Activated T-helper 1 cell treated with anti-CD3 and anti-CD28 coated beads, Interleukin-2, amount 50 U/mL, for 16 hours (primary cell): Measurements from ENCODE around the gene CD164.
"Not testable (repeated sequence)": the region's sequence is repeated elsewhere in the genome, so short reads cannot be mapped to it uniquely, and the experiment has no call there.

Experiments used
- DNase-seq, 2 donors: peaks; one replicate each; pipeline ENCODE4 v3.0.0-alpha.2; 2020; ENCODE audit warnings: low read depth in 1 of 2, low spot score in 1 of 2

The CD164 gene

DNA sequence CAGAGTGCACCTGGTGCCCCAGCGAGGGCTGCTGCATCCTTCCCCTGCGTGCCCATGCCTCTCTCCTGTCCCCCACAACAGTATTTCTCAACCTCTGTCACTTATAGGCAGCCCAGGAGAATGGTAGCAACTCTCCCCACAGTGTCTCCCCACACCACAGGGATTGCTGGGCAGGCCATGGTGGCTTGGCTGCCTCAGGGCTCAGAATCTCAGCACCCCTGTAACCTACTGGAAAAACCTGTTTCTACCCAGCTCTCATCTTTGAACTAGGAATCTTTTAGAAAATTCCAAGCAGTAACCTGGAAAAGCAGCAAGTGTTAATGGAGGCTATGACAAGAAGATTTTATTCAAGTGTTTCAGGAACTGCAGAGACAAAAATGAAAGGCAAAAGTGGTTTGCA lies 38.0 kb downstream of the CD164 start:
- no peak for DNase-seq

DNA sequence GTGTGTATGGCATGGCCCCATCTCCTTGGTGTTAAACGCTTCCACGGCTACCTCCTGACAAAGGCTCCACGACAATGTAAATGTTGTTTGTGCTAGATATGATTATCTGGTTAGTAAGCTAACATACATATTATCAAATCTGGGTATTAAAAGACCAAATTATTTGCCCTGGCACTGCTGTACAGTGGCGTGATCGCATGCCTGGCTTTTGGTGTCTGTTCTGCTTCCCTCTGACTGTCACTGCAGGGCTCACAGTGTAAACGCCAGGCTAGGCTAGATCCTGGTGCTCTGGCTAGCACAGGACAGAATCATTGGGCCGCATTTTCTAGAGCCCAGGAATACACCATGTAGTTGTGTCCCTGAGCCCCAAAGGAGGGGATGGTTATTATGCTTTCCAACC lies 38.7 kb downstream of the CD164 start:
- no peak for DNase-seq

DNA sequence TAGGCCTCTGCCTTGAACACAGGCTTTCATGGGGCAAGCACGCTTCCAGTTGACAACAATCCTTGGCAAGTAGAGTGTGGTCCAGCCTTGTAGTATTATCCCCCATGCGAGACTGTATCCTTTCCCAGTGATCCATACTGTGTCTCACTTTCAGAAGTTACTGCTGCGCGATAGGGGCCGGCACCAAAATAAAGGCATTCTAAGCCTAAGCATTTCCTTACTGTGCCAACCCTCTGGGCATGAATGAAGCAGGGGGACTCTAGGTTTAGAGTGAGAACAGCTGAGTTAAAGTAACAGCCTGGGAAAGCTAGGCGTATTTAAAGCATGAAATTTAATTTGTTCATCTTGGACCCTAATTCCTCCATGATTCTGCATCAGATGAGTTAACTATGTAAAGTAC lies 39.4 kb downstream of the CD164 start:
- no peak for DNase-seq

DNA sequence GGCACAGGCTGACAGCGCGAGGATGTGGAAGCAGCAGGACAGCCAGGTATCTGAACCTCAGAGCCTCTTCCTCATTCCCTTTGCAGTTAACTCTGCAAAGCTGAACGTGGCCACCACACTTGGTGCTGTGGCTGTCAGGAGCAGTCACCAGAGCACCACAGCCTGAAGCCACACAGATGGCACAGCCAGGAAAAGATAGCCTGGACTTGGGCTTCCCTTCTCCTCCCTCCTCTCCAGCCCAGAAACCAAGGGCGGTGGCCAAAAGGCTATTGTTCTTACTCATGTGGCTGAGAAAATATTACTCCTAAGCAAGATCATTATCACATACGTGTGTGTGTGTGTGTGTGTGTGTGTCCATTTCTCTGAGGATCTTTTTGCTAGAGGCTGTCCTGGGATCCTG lies 39.8 kb downstream of the CD164 start:
- no peak for DNase-seq

DNA sequence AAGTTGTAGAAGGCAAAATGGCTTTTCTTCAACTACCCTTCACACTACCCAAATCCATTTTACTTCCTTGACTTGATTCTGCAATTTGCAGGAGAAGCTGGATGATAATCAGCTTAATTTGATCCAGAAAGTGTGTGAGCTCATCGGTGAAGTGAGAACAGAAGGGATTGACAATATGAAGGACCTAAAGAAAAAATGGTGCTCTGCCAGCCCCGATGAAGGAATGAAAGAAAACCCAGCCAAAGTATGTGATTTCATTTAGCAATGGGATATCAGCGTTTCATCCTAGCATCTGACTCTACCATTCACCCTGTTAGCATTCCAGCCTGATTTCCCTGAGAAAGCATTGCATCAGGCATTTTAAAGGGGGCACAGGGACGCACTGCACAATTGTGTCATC lies 41.5 kb downstream of the CD164 start:
- DNase-seq: no peak

DNA sequence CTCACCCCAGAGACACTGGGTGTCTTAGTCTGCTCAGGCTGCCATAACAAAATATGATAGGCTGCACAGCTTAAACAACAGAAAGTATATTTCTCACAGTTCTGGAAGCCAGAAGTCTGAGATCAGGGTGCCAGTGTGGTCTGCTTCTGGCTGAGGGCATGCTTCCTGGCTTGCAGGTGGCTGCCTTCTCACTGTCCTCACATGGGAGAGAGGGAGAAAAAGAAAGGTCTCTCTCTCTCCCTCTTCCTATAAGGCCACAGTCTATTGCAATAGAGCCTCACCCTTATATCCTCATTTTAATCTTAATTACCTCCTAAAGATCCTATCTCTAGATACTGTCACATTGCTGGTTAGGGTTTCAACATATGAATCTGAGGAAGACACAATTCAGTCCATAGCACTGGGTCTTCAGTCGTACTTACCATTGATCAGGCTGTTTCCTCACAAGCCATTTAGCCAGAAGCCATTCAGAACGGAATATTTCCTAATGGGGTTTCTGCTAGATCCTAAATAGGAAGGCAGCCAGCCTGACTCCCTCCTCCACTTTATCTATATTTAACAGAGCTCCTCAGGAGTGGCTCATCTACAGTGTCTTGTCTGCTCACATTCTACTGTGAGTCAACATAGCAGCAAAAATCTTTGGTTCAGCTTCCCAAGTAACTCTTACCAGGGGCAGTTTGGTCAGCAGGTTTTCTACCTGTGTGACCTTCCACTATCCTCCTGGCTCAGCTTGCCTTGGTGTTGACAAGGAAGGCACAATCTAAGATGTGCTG lies 42.2 kb downstream of the CD164 start:
- DNase-seq: no peak

DNA sequence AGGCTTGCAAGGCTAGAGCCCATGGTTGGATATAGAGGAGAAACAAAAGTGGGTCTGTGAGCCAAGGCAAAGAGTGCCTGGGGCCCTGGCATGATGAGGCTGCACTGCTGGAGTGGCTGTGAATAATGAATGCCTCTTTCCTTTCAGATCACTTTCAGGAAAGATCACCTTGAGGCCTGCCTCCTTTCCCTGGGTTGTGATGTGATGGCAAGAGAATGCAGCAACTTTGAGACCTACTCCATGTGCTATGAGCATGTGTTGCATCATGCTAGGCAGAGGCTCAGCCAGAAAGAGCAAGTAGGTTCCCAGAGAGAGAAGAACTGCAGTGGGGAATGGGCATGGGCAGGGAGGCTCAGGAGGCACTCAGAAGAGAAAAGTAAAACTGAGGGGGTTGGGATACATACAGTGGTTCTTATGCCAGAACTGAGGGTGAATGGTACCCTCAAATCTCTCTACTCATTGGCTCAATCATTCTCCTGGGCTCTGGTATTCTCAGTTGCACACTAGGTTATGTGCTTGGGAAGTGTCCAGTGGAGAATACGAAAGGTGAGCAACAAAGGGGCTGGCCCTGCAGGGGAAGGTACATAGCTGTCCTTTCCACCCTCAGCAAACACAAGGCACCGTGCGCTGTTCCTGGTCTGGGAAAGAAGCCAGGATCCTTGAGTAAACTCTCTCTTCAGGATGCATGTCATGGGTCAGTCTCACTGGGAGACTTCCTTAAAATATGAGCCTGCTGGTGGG lies 45.9 kb downstream of the CD164 start:
- no peak for DNase-seq

DNA sequence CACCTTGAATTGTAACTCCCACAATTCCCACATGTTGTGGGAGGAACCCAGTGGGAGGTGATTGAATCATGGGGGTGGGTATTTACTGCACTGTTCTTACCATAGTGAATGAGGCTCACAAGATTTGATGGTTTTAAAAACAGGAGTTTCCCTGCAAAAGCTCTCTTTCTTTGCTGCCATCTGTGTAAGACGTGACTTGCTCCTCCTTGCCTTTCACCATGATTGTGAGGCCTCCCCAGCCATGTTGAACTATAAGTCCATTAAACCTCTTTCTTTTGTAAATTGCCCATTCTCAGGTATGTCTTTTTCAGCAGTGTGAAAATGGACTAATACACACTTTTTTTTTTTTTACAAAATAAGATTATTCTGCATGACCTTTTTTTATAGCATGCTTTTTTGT lies 48.4 kb downstream of the CD164 start:
- DNase-seq: not testable (repeated sequence)

DNA sequence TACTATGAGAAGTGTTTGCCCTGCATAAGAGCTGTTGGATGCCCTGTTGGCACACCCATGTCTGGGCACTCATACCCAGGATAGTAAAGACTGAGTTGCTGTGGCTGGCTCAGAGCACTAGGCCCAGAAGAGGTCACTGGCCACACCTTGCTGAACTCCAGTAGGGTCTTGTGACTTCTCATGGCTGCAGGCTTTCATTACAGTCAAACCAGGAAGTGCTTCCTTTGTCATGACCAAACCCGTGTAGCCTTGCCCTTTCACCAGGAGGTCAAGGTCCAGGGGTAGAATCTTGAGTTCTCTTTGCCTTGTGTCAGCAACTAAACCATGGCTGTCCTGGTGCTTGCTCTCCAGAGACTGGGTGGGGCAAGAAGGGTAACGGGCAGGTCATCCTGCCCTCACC lies 49.5 kb downstream of the CD164 start:
- no peak for DNase-seq

DNA sequence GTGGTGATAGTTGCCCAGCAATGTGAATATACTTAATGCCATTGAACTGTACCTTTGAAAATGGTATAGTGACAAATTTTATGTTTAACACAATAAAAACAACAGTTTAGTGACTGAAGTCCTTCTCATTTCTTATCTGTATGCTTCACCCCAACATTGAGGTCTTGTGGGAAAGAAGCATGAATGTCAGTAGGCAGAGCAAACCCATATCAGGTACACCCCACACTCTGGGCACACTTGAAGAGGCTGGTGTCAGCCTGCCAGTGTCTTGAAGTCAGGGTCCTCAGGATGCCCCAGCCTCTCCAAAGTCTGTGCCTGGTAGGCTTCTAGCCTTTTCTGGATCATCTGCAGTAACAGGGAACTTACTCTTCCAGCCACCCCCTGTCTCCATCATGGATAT lies 51.2 kb downstream of the CD164 start:
- no peak for DNase-seq

DNA sequence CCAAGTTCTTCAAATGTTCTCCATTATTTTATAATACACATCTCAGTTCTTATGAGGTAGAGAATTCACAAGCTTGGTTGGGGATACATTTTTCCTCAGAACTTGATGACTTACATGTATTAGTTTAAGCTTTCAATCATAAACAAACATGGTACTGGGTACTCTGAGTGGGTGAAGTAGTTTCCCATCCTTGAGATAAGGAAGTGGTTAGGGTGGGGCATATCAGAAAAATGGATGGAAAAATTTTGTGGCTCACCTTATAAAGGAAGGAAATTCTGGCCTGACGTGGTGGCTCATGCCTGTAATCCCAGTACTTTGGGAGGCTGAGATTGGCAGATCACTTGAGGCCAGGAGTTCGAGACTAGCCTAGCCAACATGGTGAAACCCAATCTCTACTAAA lies 52.0 kb downstream of the CD164 start:
- no peak for DNase-seq

DNA sequence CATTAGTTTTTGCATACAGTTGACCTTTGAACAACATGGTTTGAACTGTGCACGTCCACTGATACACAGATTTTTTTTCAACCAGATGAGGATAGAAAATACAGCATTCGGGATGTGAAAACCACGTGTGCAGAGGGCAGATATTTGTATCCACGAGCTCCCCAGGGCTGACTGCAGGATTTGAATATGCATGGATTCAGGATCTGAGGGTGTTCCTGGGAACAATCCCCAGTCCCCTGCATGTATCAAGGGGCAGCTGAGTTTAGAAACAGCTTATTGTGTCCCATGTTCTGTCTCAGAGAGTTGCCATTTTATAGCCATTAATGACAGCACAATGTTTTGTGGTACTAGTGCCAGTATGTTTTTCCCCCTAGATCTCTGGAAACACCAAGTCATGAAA lies 53.6 kb downstream of the CD164 start:
- DNase-seq: no peak

DNA sequence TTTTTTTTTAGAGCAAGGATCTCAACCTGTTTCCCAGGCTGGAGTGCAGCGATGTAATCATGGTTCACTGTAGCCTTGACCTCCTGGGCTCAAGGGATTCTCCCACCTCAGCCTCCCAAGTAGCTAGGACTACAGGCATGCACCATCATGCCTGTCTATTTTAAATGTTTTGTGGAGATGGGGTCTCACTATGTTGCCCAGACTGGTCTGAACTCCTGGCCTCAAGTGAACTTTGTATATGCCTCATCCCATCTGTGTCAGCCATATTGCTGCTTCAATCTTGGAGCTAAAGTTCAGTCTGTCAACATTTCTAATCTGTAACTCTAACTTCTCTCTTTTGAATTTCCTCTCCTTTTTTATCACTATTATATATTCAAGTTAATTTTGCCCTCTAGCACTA lies 54.3 kb downstream of the CD164 start:
- no peak for DNase-seq

DNA sequence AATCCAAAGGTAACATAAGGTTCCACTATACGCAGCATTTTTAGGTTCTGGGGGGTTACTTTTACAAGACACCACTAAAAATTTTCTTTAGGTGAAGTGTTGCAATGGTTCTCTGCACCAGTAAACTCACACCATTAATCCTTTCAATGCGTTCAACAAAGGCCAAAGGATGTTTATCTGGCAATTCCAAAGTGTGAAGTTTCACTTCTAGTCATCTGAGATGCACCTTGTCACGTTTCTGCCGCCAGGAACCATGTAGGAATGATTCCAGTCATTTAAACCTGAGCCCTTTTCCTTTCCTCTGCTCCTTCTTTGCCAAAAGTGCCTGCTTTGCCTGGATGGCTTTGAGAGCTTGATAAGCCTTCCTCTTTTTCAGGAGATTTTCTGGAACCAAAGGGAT lies 54.8 kb downstream of the CD164 start:
- DNase-seq: no peak

DNA sequence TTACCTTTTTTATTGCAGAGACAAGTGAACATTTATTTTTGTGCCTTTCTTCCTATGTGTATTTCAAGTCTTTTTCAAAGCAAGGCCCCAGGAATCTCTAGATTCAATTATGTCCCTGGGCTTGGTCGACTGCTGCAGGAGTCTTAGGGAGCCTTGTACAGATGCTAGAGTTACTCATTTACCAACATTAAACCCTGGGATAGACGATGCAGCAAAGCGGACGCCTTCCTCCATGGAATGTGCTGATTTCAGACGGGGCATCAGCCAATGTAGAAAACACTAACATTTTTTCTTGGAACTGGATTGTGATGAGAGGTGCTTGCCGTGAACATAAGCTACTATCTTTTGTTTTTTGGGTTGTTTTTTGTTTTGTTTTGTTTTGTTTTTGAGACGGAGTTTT lies 55.9 kb downstream of the CD164 start:
- DNase-seq: no peak

DNA sequence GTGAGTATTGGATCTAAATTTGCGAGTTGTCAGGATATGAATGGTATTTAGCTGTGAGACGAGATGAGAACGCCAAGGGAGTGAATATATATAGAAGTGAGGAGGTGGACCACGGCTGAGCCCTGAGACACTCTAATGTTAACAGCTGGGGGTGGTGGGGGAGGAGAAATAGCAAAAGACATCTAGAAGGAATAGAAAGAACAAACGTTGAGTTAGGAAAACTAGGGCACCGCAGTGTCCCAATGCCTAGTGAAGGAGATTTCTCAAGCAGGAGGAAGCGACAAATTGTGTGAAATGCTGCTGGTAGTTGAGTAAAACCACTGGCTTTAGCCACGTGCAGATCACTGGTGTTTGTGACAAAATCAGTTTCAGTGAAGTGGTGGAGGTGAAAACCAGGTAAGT lies 56.9 kb downstream of the CD164 start:
- no peak for DNase-seq

DNA sequence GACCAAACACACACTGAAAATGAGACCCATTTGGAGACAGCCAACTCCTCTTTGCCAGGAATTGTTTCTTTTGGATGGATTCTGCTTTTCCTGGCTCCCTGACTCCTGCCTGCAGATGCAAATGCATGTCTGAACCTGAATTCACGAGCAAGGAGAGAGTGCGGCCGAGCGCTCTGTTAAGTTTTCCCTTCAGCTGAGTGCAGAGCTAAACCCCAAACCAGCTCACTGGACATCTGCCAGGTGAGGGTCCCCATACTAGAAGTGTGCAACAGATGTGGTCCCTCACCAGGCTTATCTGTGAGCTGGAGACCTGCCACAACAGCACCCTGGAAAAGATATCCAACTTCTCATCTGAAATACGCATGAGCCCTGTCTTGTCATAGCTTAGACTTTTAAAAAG lies 59.0 kb downstream of the CD164 start:
- no peak for DNase-seq

DNA sequence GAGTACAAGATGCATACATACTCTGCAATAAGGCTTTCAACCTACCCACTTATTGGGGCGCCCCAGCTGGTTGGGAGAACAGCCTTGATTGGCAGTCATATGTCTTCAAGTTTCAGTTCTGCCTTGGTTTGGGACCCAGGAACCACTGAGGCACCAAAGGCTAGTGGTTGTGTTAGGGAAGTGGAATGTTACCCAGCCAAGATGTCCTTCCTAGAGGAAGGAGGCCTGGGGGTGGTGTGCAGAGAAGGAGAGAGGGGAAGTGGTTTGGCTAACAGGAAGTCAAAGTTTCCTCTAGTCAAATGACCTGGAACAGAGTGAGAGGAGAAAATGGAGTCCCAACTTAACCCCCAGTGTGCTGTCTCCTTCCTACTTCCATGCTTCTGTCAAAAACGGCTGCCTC lies 59.4 kb downstream of the CD164 start:
- no peak for DNase-seq

DNA sequence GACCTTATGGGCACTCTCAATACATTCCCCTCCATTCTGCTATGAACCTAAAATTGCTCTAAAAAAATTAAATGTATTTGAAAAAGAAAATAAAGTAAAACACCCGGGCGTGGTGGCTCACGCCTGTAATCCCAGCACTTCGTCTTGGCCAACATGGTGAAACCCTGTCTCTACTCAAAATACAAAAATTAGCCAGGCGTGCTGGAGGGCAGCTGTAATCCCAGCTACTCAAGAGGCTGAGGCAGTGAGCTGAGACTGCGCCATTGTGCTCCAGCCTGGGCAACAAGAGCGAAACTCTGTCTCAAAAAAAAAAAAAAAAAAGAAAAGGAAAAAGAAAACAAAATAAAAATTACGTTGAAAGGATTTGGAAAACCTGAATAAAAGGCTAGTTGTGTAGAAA lies 60.5 kb downstream of the CD164 start:
- DNase-seq: no peak

DNA sequence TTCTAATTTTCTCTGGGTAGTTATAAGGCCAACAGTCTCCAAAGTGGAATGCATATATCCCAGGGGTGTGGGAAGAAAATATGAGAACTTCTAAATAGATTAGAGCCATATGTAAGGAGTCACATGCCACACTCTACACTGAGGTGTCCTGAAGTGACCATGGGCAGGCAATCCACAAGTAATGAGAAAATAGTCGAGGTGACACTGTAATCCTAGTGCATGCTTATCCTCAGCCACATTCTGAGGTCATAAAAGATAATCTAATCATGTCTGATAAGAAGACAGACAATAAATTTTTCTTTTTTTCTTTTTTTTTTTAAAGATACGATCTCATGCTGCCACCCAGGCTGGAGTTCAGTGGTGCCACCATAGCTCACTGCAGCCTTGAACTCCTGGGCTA lies 62.2 kb downstream of the CD164 start:
- no peak for DNase-seq

DNA sequence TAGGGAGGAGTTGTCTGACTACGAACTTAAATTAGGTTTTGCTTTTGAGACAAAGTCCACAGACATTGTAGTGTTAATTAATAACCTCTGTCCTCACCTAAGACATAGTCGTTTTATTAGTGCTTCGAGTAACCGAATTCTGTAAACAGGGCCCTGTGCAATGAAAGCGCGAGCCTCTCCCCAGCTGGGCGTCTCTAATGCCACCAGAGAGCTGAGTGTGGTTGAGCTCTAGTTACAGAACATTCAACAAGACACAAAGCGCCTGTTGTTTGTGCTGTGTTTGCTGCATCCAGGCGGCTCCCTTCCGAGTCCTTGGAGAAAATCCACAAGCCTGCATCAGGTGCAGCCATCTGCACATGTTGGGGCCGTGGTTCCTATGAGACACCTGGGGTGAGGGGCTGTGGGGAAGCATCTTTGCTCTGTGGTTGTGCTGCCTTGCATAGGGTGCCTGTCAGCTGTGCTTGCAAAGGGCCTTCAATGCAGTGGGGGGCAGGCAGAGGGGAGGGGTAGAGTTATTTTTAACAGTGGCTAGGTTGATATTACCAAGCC lies 63.9 kb downstream of the CD164 start:
- no peak for DNase-seq

DNA sequence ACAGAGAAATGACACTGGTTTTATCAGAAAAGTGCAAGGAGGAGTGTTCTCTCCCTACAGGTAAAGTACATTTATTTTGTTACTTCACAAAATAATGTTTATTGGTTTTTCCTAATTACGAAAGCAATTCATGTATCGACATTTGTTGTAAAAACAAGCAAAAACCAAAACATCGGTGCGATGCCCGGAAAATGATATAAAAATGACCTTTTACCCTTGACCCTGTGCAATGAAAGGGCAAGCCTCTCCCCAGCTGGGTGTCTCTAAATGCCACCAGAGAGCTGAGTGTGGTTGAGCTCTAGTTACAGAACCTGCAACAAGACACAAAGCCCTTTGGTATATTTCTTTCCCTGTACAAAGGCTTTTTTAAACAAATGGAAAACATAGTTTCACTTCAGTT lies 65.4 kb downstream of the CD164 start:
- no peak for DNase-seq
